ENCODE results near the gene PTPRR. TPM values are rescaled to one million over a fixed set of nuclear protein-coding genes. Genes with fewer than 3 reads are reported as not detected.

PTPRR gene
- total RNA-seq, 1 donor from 2014 or later = 0.98 TPM

- H3K4me1 ChIP-seq = no peaks in the 10 kb centered on the region
- no peak for TF ChIP-seq CTCF (IDR thresholded peaks at IDR 0.05)
- no peaks in the 10 kb centered on the region for H3K9me3 ChIP-seq
- no peak overlapping the region for H3K4me3 ChIP-seq
- no peaks in the 10 kb centered on the region for H3K36me3 ChIP-seq
- H3K27me3 ChIP-seq = no peaks in the 10 kb centered on the region
- no peak overlapping the region for H3K27ac ChIP-seq
- intact Hi-C loops (cut with DNase I) = no loop called here
- no peak for DNase-seq (ENCODE audit: extremely low spot score in 2 of 2)
These were observed 7.5 kb upstream of the PTPRR start for GRCh38 chr12:70928071-70928470.

- Histone ChIP-seq H3K27me3 (no peaks in the 10 kb centered on the region), H3K27ac (no peak overlapping the region), H3K4me3 (no peak overlapping the region), H3K4me1 (no peaks in the 10 kb centered on the region), H3K9me3 (no peaks in the 10 kb centered on the region), H3K36me3 (no peaks in the 10 kb centered on the region)
- DNase-seq (ENCODE audit: extremely low spot score in 2 of 2) = no peak
- intact Hi-C loops (cut with DNase I) = no loop called here
- TF ChIP-seq POLR2AphosphoS5 (IDR thresholded peaks at IDR 0.05; ENCODE audit: insufficient read depth in 1 of 2, low read depth in 1 of 2) = no peak
- no peak for TF ChIP-seq CTCF (IDR thresholded peaks at IDR 0.05)
- TF ChIP-seq POLR2A (IDR thresholded peaks at IDR 0.05) = no peak
These were observed 6.8 kb upstream of the PTPRR start for GRCh38 chr12:70927356-70927755.

GRCh38 chr12:70925539-70925938 is 5.0 kb upstream of the PTPRR start:
- Histone ChIP-seq H3K9me3 (no peaks in the 10 kb centered on the region), H3K4me3 (no peak overlapping the region), H3K36me3 (no peaks in the 10 kb centered on the region), H3K27me3 (no peaks in the 10 kb centered on the region), H3K4me1 (peaks cover 5% of the 10 kb centered on the region), H3K27ac (no peak overlapping the region)
- TF ChIP-seq POLR2A (IDR thresholded peaks at IDR 0.05) (no peak), POLR2AphosphoS5 (IDR thresholded peaks at IDR 0.05; ENCODE audit: insufficient read depth in 1 of 2, low read depth in 1 of 2) (no peak), CTCF (IDR thresholded peaks at IDR 0.05) (no peak)
- DNase-seq (ENCODE audit: extremely low spot score in 2 of 2) = no peak
- intact Hi-C loops (cut with DNase I) = no loop called here

GRCh38 chr12:70920891-70921290 is 353 bp upstream of the PTPRR start:
- Histone ChIP-seq H3K4me1 (peaks cover 11% of the 10 kb centered on the region), H3K4me3 (no peak overlapping the region), H3K36me3 (no peaks in the 10 kb centered on the region), H3K27ac (no peak overlapping the region), H3K9me3 (no peaks in the 10 kb centered on the region), H3K27me3 (no peaks in the 10 kb centered on the region)
- TF ChIP-seq POLR2A (IDR thresholded peaks at IDR 0.05) (no peak), CTCF (IDR thresholded peaks at IDR 0.05) (no peak), POLR2AphosphoS5 (IDR thresholded peaks at IDR 0.05; ENCODE audit: insufficient read depth in 1 of 2, low read depth in 1 of 2) (no peak)
- intact Hi-C loops (cut with DNase I) = no loop called here
- no peak for DNase-seq (ENCODE audit: extremely low spot score in 2 of 2)

GRCh38 chr12:70919597-70920035 is 922 bp downstream of the PTPRR start:
- no peaks in the 10 kb centered on the region for H3K9me3 ChIP-seq
- H3K36me3 ChIP-seq = no peaks in the 10 kb centered on the region
- intact Hi-C loops (cut with DNase I) = no loop called here
- TF ChIP-seq CTCF (IDR thresholded peaks at IDR 0.05) (no peak), POLR2A (IDR thresholded peaks at IDR 0.05) (no peak), POLR2AphosphoS5 (IDR thresholded peaks at IDR 0.05; ENCODE audit: insufficient read depth in 1 of 2, low read depth in 1 of 2) (no peak)
- no peaks in the 10 kb centered on the region for H3K27me3 ChIP-seq
- no peak for DNase-seq (ENCODE audit: extremely low spot score in 2 of 2)
- no peak overlapping the region for H3K4me3 ChIP-seq
- no peak overlapping the region for H3K27ac ChIP-seq
- H3K4me1 ChIP-seq = peaks cover 11% of the 10 kb centered on the region
